Stimulated activated CD4-positive, alpha-beta T cell treated with anti-CD3 and anti-CD28 coated beads, Interleukin-1b, Interleukin-23, amount 100 ng/mL, for 1 hour (primary cell): Measurements from ENCODE around the gene PIGU.
"Not testable (repeated sequence)": the region's sequence is repeated elsewhere in the genome, so short reads cannot be mapped to it uniquely, and the experiment has no call there.

Source experiments
- DNase-seq, 2 donors: peaks; one replicate each; pipeline ENCODE4 v3.0.0-alpha.2; 2020; ENCODE audit warnings: low read depth in 2 of 2

PIGU gene

GRCh38 chr20:34532756-34533155 is 144.1 kb downstream of the PIGU start:
- DNase-seq = no peak

GRCh38 chr20:34532320-34532719 is 144.6 kb downstream of the PIGU start:
- DNase-seq = no peak

GRCh38 chr20:34531608-34532265 is 145.2 kb downstream of the PIGU start:
- no peak for DNase-seq

GRCh38 chr20:34530342-34530741 is 146.6 kb downstream of the PIGU start:
- no peak for DNase-seq

- no peak for DNase-seq
Observed at GRCh38 chr20:34529742-34530141, 147.2 kb downstream of the PIGU start.

- DNase-seq = no peak
Observed at GRCh38 chr20:34528921-34529297, 148.0 kb downstream of the PIGU start.

GRCh38 chr20:34527016-34527415 is 149.9 kb downstream of the PIGU start:
- DNase-seq = no peak

- DNase-seq = no peak
Observed at GRCh38 chr20:34526466-34526865, 150.4 kb downstream of the PIGU start.

- DNase-seq = no peak
Observed at GRCh38 chr20:34525709-34526416, 151.0 kb downstream of the PIGU start.

- DNase-seq = no peak
Observed at GRCh38 chr20:34525342-34525708, 151.6 kb downstream of the PIGU start.

- DNase-seq = no peak
Observed at GRCh38 chr20:34524426-34524825, 152.5 kb downstream of the PIGU start.

GRCh38 chr20:34522969-34523871 is 153.7 kb downstream of the PIGU start:
- no peak for DNase-seq

- DNase-seq = not testable (repeated sequence)
Observed at GRCh38 chr20:34519841-34520240, 157.1 kb downstream of the PIGU start.

- DNase-seq = not testable (repeated sequence)
Observed at GRCh38 chr20:34518863-34519262, 158.0 kb downstream of the PIGU start.

GRCh38 chr20:34517114-34517505 is 159.8 kb downstream of the PIGU start:
- DNase-seq = no peak

- DNase-seq = peak; percentile 85 to 86
Observed at GRCh38 chr20:34516247-34517113, 160.4 kb downstream of the PIGU start, which contains the start of gene DYNLRB1. Gene DYNLRB1, plus strand, starts transcription at chr20:34516422. Its CDS starts 37 bp downstream, at chr20:34516459.

- DNase-seq = peak in 1 of 2 donors; percentile 40
Observed at GRCh38 chr20:34515484-34516246, 161.2 kb downstream of the PIGU start.

GRCh38 chr20:34514897-34515483 is 161.9 kb downstream of the PIGU start:
- no peak for DNase-seq

GRCh38 chr20:34514034-34514433 is 162.9 kb downstream of the PIGU start:
- DNase-seq = not testable (repeated sequence)

GRCh38 chr20:34512955-34513419 is 163.9 kb downstream of the PIGU start:
- no peak for DNase-seq
